Measurements from ENCODE around the gene MED9. TPM values are rescaled to one million over a fixed set of nuclear protein-coding genes. Genes with fewer than 3 reads are reported as not detected.

Gene MED9
- total and polyA plus RNA-seq, 4 donors = 10.8 to 15.4 (median 13.3) TPM

- TF ChIP-seq CTCF (IDR thresholded peaks at IDR 0.05; ENCODE audit: control extremely low read depth, extremely low read depth) = no peak
- H3K36me3 ChIP-seq (ENCODE audit: control insufficient read depth in 4 of 4, insufficient read depth in 4 of 4, low read length in 4 of 4) = peaks cover 0 to 4% (median 0%) of the 10 kb centered on the region in 4 donors
- H3K9me3 ChIP-seq (ENCODE audit: control insufficient read depth in 4 of 4, insufficient read depth in 3 of 4, low read length in 3 of 4) = no peaks in the 10 kb centered on the region
- peaks cover 0 to 9% (median 0%) of the 10 kb centered on the region in 3 donors for H3K27me3 ChIP-seq (ENCODE audit: control insufficient read depth in 3 of 3, insufficient read depth in 3 of 3, low read length in 2 of 3)
- ATAC-seq (ENCODE audit: insufficient read depth, low FRiP score) (no peak), DNase-seq (no peak)
- 74 to 75% methylated on average over 7 of the region's 7 CpGs for WGBS, 2 donors
- no peak overlapping the region for H3K9ac ChIP-seq (ENCODE audit: insufficient read depth in 1 of 2, low read length in 2 of 2)
- H3K4me3 ChIP-seq = no peak overlapping the region
- H3K27ac ChIP-seq (ENCODE audit: low read depth in 1 of 2, low read length in 1 of 2) = no peak overlapping the region
- H3K4me1 ChIP-seq (ENCODE audit: control insufficient read depth in 5 of 5, insufficient read depth in 5 of 5, low read length in 5 of 5) = peaks cover 2 to 17% (median 10%) of the 10 kb centered on the region in 5 donors
Measured at GRCh38 chr17:17474341-17474740, 2.5 kb upstream of the MED9 start.

GRCh38 chr17:17479209-17479608 lies 2.4 kb downstream of the MED9 start:
- Histone ChIP-seq H3K27ac (ENCODE audit: low read depth in 1 of 2, low read length in 1 of 2) (no peak overlapping the region), H3K27me3 (ENCODE audit: control insufficient read depth in 3 of 3, insufficient read depth in 3 of 3, low read length in 2 of 3) (no peaks in the 10 kb centered on the region), H3K4me3 (no peak overlapping the region), H3K9me3 (ENCODE audit: control insufficient read depth in 4 of 4, insufficient read depth in 3 of 4, low read length in 3 of 4) (no peaks in the 10 kb centered on the region), H3K36me3 (ENCODE audit: control insufficient read depth in 4 of 4, insufficient read depth in 4 of 4, low read length in 4 of 4) (peaks cover 0 to 4% (median 2%) of the 10 kb centered on the region in 4 donors), H3K9ac (ENCODE audit: insufficient read depth in 1 of 2, low read length in 2 of 2) (no peak overlapping the region), H3K4me1 (ENCODE audit: control insufficient read depth in 5 of 5, insufficient read depth in 5 of 5, low read length in 5 of 5) (peaks cover 4 to 13% (median 10%) of the 10 kb centered on the region in 5 donors)
- ATAC-seq (ENCODE audit: insufficient read depth, low FRiP score) = no peak
- DNase-seq = no peak
- TF ChIP-seq CTCF (IDR thresholded peaks at IDR 0.05; ENCODE audit: control extremely low read depth, extremely low read depth) = no peak
- 92 to 96% methylated on average over 3 of the region's 3 CpGs for WGBS, 2 donors

- Histone ChIP-seq H3K27me3 (ENCODE audit: control insufficient read depth in 3 of 3, insufficient read depth in 3 of 3, low read length in 2 of 3) (no peaks in the 10 kb centered on the region), H3K4me3 (no peak overlapping the region), H3K27ac (ENCODE audit: low read depth in 1 of 2, low read length in 1 of 2) (no peak overlapping the region), H3K9ac (ENCODE audit: insufficient read depth in 1 of 2, low read length in 2 of 2) (no peak overlapping the region), H3K36me3 (ENCODE audit: control insufficient read depth in 4 of 4, insufficient read depth in 4 of 4, low read length in 4 of 4) (peaks cover 0 to 9% (median 3%) of the 10 kb centered on the region in 4 donors), H3K4me1 (ENCODE audit: control insufficient read depth in 5 of 5, insufficient read depth in 5 of 5, low read length in 5 of 5) (peaks cover 4 to 13% (median 10%) of the 10 kb centered on the region in 5 donors), H3K9me3 (ENCODE audit: control insufficient read depth in 4 of 4, insufficient read depth in 3 of 4, low read length in 3 of 4) (no peaks in the 10 kb centered on the region)
- no peak for DNase-seq
- no peak for TF ChIP-seq CTCF (IDR thresholded peaks at IDR 0.05; ENCODE audit: control extremely low read depth, extremely low read depth)
- ATAC-seq (ENCODE audit: insufficient read depth, low FRiP score) = no peak
- whole genome bisulfite sequencing, 2 donors = 77 to 78% methylated on average over 6 of the region's 6 CpGs
Measured at GRCh38 chr17:17480593-17481148, 3.9 kb downstream of the MED9 start.

GRCh38 chr17:17481860-17482259 lies 5.1 kb downstream of the MED9 start:
- ATAC-seq (ENCODE audit: insufficient read depth, low FRiP score) = no peak
- Histone ChIP-seq H3K9ac (ENCODE audit: insufficient read depth in 1 of 2, low read length in 2 of 2) (no peak overlapping the region), H3K36me3 (ENCODE audit: control insufficient read depth in 4 of 4, insufficient read depth in 4 of 4, low read length in 4 of 4) (peaks cover 0 to 10% (median 3%) of the 10 kb centered on the region in 4 donors), H3K27me3 (ENCODE audit: control insufficient read depth in 3 of 3, insufficient read depth in 3 of 3, low read length in 2 of 3) (no peaks in the 10 kb centered on the region), H3K4me1 (ENCODE audit: control insufficient read depth in 5 of 5, insufficient read depth in 5 of 5, low read length in 5 of 5) (peaks cover 4 to 13% (median 10%) of the 10 kb centered on the region in 5 donors), H3K9me3 (ENCODE audit: control insufficient read depth in 4 of 4, insufficient read depth in 3 of 4, low read length in 3 of 4) (no peaks in the 10 kb centered on the region), H3K27ac (ENCODE audit: low read depth in 1 of 2, low read length in 1 of 2) (no peak overlapping the region), H3K4me3 (no peak overlapping the region)
- DNase-seq = no peak
- no peak for TF ChIP-seq CTCF (IDR thresholded peaks at IDR 0.05; ENCODE audit: control extremely low read depth, extremely low read depth)
- 69 to 79% methylated on average over 5 of the region's 5 CpGs for WGBS, 2 donors
